IMR-90 (cell line): ENCODE data around the gene VAV3. TPM values are rescaled to one million over a fixed set of nuclear protein-coding genes. Genes with fewer than 3 reads are reported as not detected.

ENCODE experiments used
- ATAC-seq: fragments of 200-7000 bp; cut with Tn5 transposase; 2 replicates; pipeline ENCODE4 v1.9.1; 2020; ENCODE audit warnings: low read depth, mild to moderate bottlenecking, moderate library complexity
- BruUV-seq: library from RNA; stranded (reverse); fragments of 400-500 nt; replicated peaks from 2 replicates; lab custom pipeline; 2021; lab: Mats Ljungman, UMichigan
- CTCF ChIA-PET: fragments of 300-600 bp; formaldehyde crosslinking; extraction: SDS; loops from one replicate; lab custom pipeline; 2021; ENCODE audit warnings: antibody characterized with exemption; lab: Yijun Ruan, JAX
- POLR2A ChIA-PET: fragments of 300-600 bp; sonication (Branson Sonifier 250); formaldehyde crosslinking; loops from one replicate; lab custom pipeline; 2022; ENCODE audit warnings: antibody characterized with exemption; ENCODE audit not compliant: unreplicated experiment; lab: Charles Lee
- DNase-seq: peaks from one replicate; pipeline ENCODE4 v3.0.0; 2013
- H2AFZ ChIP-seq: replicated peaks from 2 replicates; pipeline ENCODE3; 2013; ENCODE audit warnings: low read length, mild to moderate bottlenecking; ENCODE audit not compliant: poor library complexity
- H2AK5ac ChIP-seq: 2 replicates; pipeline ENCODE4 v1.6.1; 2013; ENCODE audit warnings: low read depth, low read length, inconsistent platforms
- H2AK9ac ChIP-seq: replicated peaks from 2 replicates; pipeline ENCODE3; 2013; ENCODE audit warnings: mild to moderate bottlenecking, low read depth, low read length, moderate library complexity; ENCODE audit not compliant: poor library complexity
- H2BK120ac ChIP-seq: 2 replicates; pipeline ENCODE4 v1.6.1; 2013; ENCODE audit warnings: low read depth, low read length, inconsistent platforms
- H2BK15ac ChIP-seq: 3 replicates; pipeline ENCODE4 v1.6.1; 2013; ENCODE audit warnings: low read depth, low read length, inconsistent platforms
- H2BK20ac ChIP-seq: 2 replicates; pipeline ENCODE4 v1.6.1; 2013; ENCODE audit warnings: low read depth, mild to moderate bottlenecking, inconsistent platforms, low read length, moderate library complexity
- H2BK5ac ChIP-seq: 2 replicates; pipeline ENCODE4 v1.6.1; 2013; ENCODE audit warnings: mild to moderate bottlenecking, low read depth, low read length, inconsistent platforms; ENCODE audit not compliant: poor library complexity, severe bottlenecking
- H3K14ac ChIP-seq: replicated peaks from 2 replicates; pipeline ENCODE4 v1.6.1; 2013; ENCODE audit warnings: low read depth, low read length, inconsistent platforms
- H3K18ac ChIP-seq: 2 replicates; pipeline ENCODE4 v1.6.1; 2013; ENCODE audit warnings: low read depth, low read length, control low read depth
- H3K23ac ChIP-seq: 2 replicates; pipeline ENCODE4 v1.6.1; 2013; ENCODE audit warnings: low read depth, low read length, inconsistent platforms
- H3K27ac ChIP-seq: 2 replicates; pipeline ENCODE4 v1.5.1; 2013; ENCODE audit warnings: mild to moderate bottlenecking, control low read depth, low read length; ENCODE audit not compliant: insufficient read depth
- H3K27me3 ChIP-seq: 2 replicates; pipeline ENCODE4 v1.6.1; 2013; ENCODE audit warnings: low read length; ENCODE audit not compliant: control insufficient read depth, insufficient read depth
- H3K36me3 ChIP-seq: 2 replicates; pipeline ENCODE4 v1.6.1; 2013; ENCODE audit warnings: low read length, mixed read lengths; ENCODE audit not compliant: control insufficient read depth, insufficient read depth
- H3K4ac ChIP-seq: 2 replicates; pipeline ENCODE4 v1.6.1; 2013; ENCODE audit warnings: low read depth, low read length, inconsistent platforms
- H3K4me1 ChIP-seq: 2 replicates; pipeline ENCODE4 v1.6.1; 2013; ENCODE audit warnings: low read length, mixed read lengths; ENCODE audit not compliant: control insufficient read depth, insufficient read depth
- H3K4me2 ChIP-seq: 2 replicates; pipeline ENCODE4 v1.6.1; 2013; ENCODE audit warnings: low read depth, mild to moderate bottlenecking, control low read depth, low read length, moderate library complexity
- H3K4me3 ChIP-seq: 2 replicates; pipeline ENCODE4 v1.5.1; 2013; ENCODE audit warnings: low read depth, mild to moderate bottlenecking, control low read depth, low read length, moderate library complexity; ENCODE audit not compliant: insufficient read depth
- H3K56ac ChIP-seq: 2 replicates; pipeline ENCODE4 v1.6.1; 2013; ENCODE audit warnings: low read length, inconsistent platforms; ENCODE audit not compliant: insufficient read depth; ENCODE audit errors: extremely low read depth
- H3K79me1 ChIP-seq, 2 experiments: 2 replicates each; pipeline ENCODE4 v1.6.1; 2013; ENCODE audit warnings: low read length in 2 of 2, inconsistent platforms in 1 of 2, low read depth in 1 of 2
- H3K9ac ChIP-seq: 2 replicates; pipeline ENCODE4 v1.6.1; 2013; ENCODE audit warnings: low read depth, low read length, control low read depth
- H3K9me1 ChIP-seq: 2 replicates; pipeline ENCODE4 v1.6.1; 2013; ENCODE audit warnings: low read length, inconsistent platforms; ENCODE audit not compliant: insufficient read depth
- H3K9me3 ChIP-seq: 2 replicates; pipeline ENCODE4 v1.6.1; 2013; ENCODE audit warnings: low read length; ENCODE audit not compliant: control insufficient read depth, insufficient read depth
- H4K20me1 ChIP-seq: 2 replicates; pipeline ENCODE4 v1.6.1; 2013; ENCODE audit warnings: low read length, inconsistent platforms; ENCODE audit not compliant: insufficient read depth
- H4K5ac ChIP-seq: 2 replicates; pipeline ENCODE4 v1.6.1; 2013; ENCODE audit warnings: mild to moderate bottlenecking, low read depth, low read length, control low read depth
- H4K8ac ChIP-seq, 2 experiments: 2 replicates each; pipeline ENCODE4 v1.6.1; 2013; ENCODE audit warnings: low read depth in 2 of 2, low read length in 2 of 2, control low read depth in 1 of 2, inconsistent platforms in 1 of 2
- H4K91ac ChIP-seq: 2 replicates; pipeline ENCODE4 v1.6.1; 2013; ENCODE audit warnings: low read depth, low read length, inconsistent platforms; ENCODE audit not compliant: insufficient read depth
- CTCF ChIP-seq: conservative IDR thresholded peaks from 2 replicates; pipeline ENCODE4 v1.5.1; 2012; ENCODE audit warnings: mild to moderate bottlenecking, low read depth, low read length, improper control_type of control experiment
- POLR2A ChIP-seq: IDR thresholded peaks from 2 replicates; pipeline ENCODE4 v1.6.1; 2012; ENCODE audit warnings: mild to moderate bottlenecking, low read depth, low read length
- WGBS, 2 experiments: methylation state at CpG; one replicate each; pipeline versions ENCODE4 v1.1.5 to v1.1.7; 2013; ENCODE audit warnings: missing lambda C conversion rate in 2 of 2; ENCODE audit not compliant: insufficient read length in 1 of 2; ENCODE audit errors: extremely low coverage in 2 of 2; 5-methylcytosine and 5-hydroxymethylcytosine counted together
- dilution Hi-C: fragments of 300-500 bp; cut with HindIII; formaldehyde crosslinking; loops from one replicate; pipeline ENCODE4 v1.14.3; 2018; ENCODE audit warnings: low sequenced_read_pairs; ENCODE audit not compliant: unreplicated experiment
- in situ Hi-C: fragments of 300-500 bp; cut with MboI; formaldehyde crosslinking; loops from 3 replicates; pipeline ENCODE4 v1.14.3; 2019; ENCODE audit warnings: low sequenced_read_pairs, inconsistent platforms, mixed read lengths
- intact Hi-C: fragments of 100-400 bp; cut with micrococcal nuclease; formaldehyde crosslinking; loops from 2 replicates; pipeline ENCODE4 v1.10.0; 2022
- polyA plus RNA-seq, 3 experiments: library from polyadenylated mRNA; depleted of rRNA; stranded (reverse); fragments of >200 nt; gene quantifications; 2 replicates each; pipeline ENCODE4 v1.2.3, GENCODE V29; 2012; ENCODE audit warnings: low replicate concordance in 1 of 3
- total RNA-seq: library from RNA; depleted of rRNA; stranded (reverse); fragments of >200 nt; gene quantifications from 2 replicates; pipeline ENCODE4 v1.2.3, GENCODE V29; 2012

The VAV3 gene
- total and polyA plus RNA-seq, 2 of the 4 experiments (the other 2 are of a cell fraction) = 0.12 to 0.18 TPM

- POLR2A ChIA-PET = no interaction called here
- H3K4me1 ChIP-seq = no peaks in the 10 kb centered on the region
- no peak overlapping the region for H4K5ac ChIP-seq
- H2BK120ac ChIP-seq = no peak overlapping the region
- DNase-seq = no peak
- no peak for TF ChIP-seq POLR2A
- TF ChIP-seq CTCF = no peak
- no peak overlapping the region for H2BK20ac ChIP-seq
- dilution Hi-C loops (no loop called here), in situ Hi-C loops (no loop called here), intact Hi-C loops (no loop called here)
- H4K20me1 ChIP-seq = no peaks in the 10 kb centered on the region
- no peak overlapping the region for H3K9ac ChIP-seq
- no peak overlapping the region for H3K18ac ChIP-seq
- H2AK5ac ChIP-seq = no peak overlapping the region
- no peaks in the 10 kb centered on the region for H3K36me3 ChIP-seq
- H2AFZ ChIP-seq = no peak overlapping the region
- H2BK15ac ChIP-seq = no peak overlapping the region
- no peak overlapping the region for H3K56ac ChIP-seq
- H3K4me3 ChIP-seq = no peak overlapping the region
- no peak overlapping the region for H3K14ac ChIP-seq
- CTCF ChIA-PET = no interaction called here
- no peak overlapping the region for H4K91ac ChIP-seq
- H3K27me3 ChIP-seq = no peaks in the 10 kb centered on the region
- no peak overlapping the region for H2BK5ac ChIP-seq
- H3K9me3 ChIP-seq = no peaks in the 10 kb centered on the region
- 94% methylated on average over 2 of the region's 5 CpGs; no CpG with 5 or more reads in 1 of the 2 experiments for WGBS, 2 experiments
- no peak overlapping the region for H3K23ac ChIP-seq
- no peak overlapping the region for H3K4ac ChIP-seq
- no peaks in the 10 kb centered on the region for H3K9me1 ChIP-seq
- no peaks in the 10 kb centered on the region for H3K79me1 ChIP-seq
- no peak overlapping the region for H3K4me2 ChIP-seq
- no peak overlapping the region for H3K27ac ChIP-seq
- no peak overlapping the region for H2AK9ac ChIP-seq
- no peak overlapping the region for H4K8ac ChIP-seq
- no TSS peak for BruUV-seq
- ATAC-seq = no peak
Observed at GRCh38 chr1:107990606-107991005, 25.6 kb upstream of the VAV3 start.
